Left lung (tissue), 10 donors: ENCODE data around the gene ALPP. TPM values are rescaled to one million over a fixed set of nuclear protein-coding genes. Genes with fewer than 3 reads are reported as not detected.
"Not testable (repeated sequence)": the region's sequence is repeated elsewhere in the genome, so short reads cannot be mapped to it uniquely, and the experiment has no call there.

Source experiments
- ATAC-seq: fragments of 200-7000 bp; cut with Tn5 transposase; one replicate; pipeline ENCODE4 v1.9.1; 2020; ENCODE audit warnings: moderate library complexity
- DNase-seq, 4 donors: peaks; one replicate each; pipeline ENCODE4 v3.0.0-alpha.2; 2013 to 2020
- H3K27ac ChIP-seq, 2 donors: fragments of 200-600 bp; sonication (generic) in 1 of 2; one replicate each; pipeline versions ENCODE4 v1.5.0 to v1.8.0; 2020 to 2021
- H3K27me3 ChIP-seq, 2 donors: fragments of 200-600 bp; sonication (generic) in 1 of 2; one replicate each; pipeline versions ENCODE4 v1.5.0 to v1.8.0; 2020 to 2021
- H3K36me3 ChIP-seq, 2 donors: fragments of 200-600 bp; sonication (generic) in 1 of 2; one replicate each; pipeline versions ENCODE4 v1.5.0 to v1.8.0; 2020 to 2021
- H3K4me1 ChIP-seq, 2 donors: fragments of 200-600 bp; one replicate each; pipeline ENCODE4 v1.8.0; 2021
- H3K4me3 ChIP-seq, 2 donors: fragments of 200-600 bp; sonication (generic) in 1 of 2; one replicate each; pipeline versions ENCODE4 v1.5.0 to v1.8.0; 2020 to 2021; ENCODE audit warnings: mild to moderate bottlenecking in 1 of 2
- H3K9me3 ChIP-seq, 2 donors: fragments of 200-600 bp; sonication (generic) in 1 of 2; one replicate each; pipeline versions ENCODE4 v1.5.0 to v1.8.0; 2020 to 2021
- CTCF ChIP-seq, 2 donors: fragments of 200-600 bp; sonication (generic) in 1 of 2; IDR thresholded peaks; one replicate each; pipeline versions ENCODE4 v1.5.0 to v1.8.0; 2021; ENCODE audit warnings: antibody characterized with exemption in 2 of 2
- intact Hi-C, 2 donors: fragments of 100-400 bp; cut with DNase I; formaldehyde crosslinking; loops; one replicate each; pipeline versions ENCODE4 v1.11.2 to v1.14.2; 2022
- polyA plus RNA-seq, 6 donors: library from polyadenylated mRNA; unstranded; fragments of 120-200 nt; gene quantifications; one replicate each; pipeline ENCODE4 v1.2.1, GENCODE V29; 2013; ENCODE audit not compliant: insufficient read length in 6 of 6
- total RNA-seq, 2 donors: library from RNA; stranded (reverse); fragmentation: NEBNext Ultra II Directional; extraction: Animal tissue kit (Norgen Biotek cat#: 25700); gene quantifications; one replicate each; pipeline ENCODE4 v1.2.1, GENCODE V29; 2021
- donor health status: DM: no; HTN: yes; CAD: no.
- donor health status: DM: no; HTN: no; CAD: no.

ALPP gene
- total and polyA plus RNA-seq, 8 donors, result 0.07 to 14.1 (median 0.18) TPM; not detected in 3

GRCh38 chr2:232406556-232407310 lies 28.2 kb downstream of the ALPP start, which contains the start of gene ALPG:
ALPG (plus strand) TSS chr2:232406844; CDS start chr2:232406895, 51 bp downstream.
- H3K27ac ChIP-seq, result no peak within 1 kb of the TSS
- intact Hi-C loops, result no loop called here

GRCh38 chr2:232407428-232408150 lies 29.0 kb downstream of the ALPP start:
- H3K27ac ChIP-seq, H3K9me3 ChIP-seq, H3K4me3 ChIP-seq, H3K36me3 ChIP-seq, intact Hi-C loops, ATAC-seq, H3K4me1 ChIP-seq: not testable (repeated sequence)
- peaks cover 0 to 31% of the 10 kb centered on the region in 2 donors for H3K27me3 ChIP-seq
- DNase-seq, result peak in 1 of 4 donors; percentile 80

More at GRCh38 chr2:232406556-232407310, 28.2 kb downstream of the ALPP start, which contains the start of gene ALPG:
- Histone ChIP-seq H3K36me3 (no peaks in the 10 kb centered on the region), H3K4me1 (no peaks in the 10 kb centered on the region), H3K4me3 (no peak within 1 kb of the TSS), H3K9me3 (no peaks in the 10 kb centered on the region), H3K27me3 (peaks cover 0 to 29% of the 10 kb centered on the region in 2 donors)
- ATAC-seq (peak; percentile 30), DNase-seq (no peak)
- no peak for TF ChIP-seq CTCF (IDR thresholded peaks at IDR 0.05)

GRCh38 chr2:232408269-232408668 lies 29.7 kb downstream of the ALPP start:
- intact Hi-C loops, H3K36me3 ChIP-seq, H3K4me3 ChIP-seq, H3K9me3 ChIP-seq, H3K27ac ChIP-seq, DNase-seq, H3K4me1 ChIP-seq, ATAC-seq: not testable (repeated sequence)
- peaks cover 0 to 38% of the 10 kb centered on the region in 2 donors for H3K27me3 ChIP-seq

GRCh38 chr2:232409617-232410016 lies 31.1 kb downstream of the ALPP start:
- DNase-seq, intact Hi-C loops, H3K27ac ChIP-seq, ATAC-seq, H3K36me3 ChIP-seq, H3K4me1 ChIP-seq, H3K4me3 ChIP-seq, H3K9me3 ChIP-seq: not testable (repeated sequence)
- peaks cover 0 to 52% of the 10 kb centered on the region in 2 donors for H3K27me3 ChIP-seq

GRCh38 chr2:232410238-232410900 lies 31.8 kb downstream of the ALPP start:
- intact Hi-C loops, result no loop called here
- no peak for ATAC-seq
- no peaks in the 10 kb centered on the region for H3K36me3 ChIP-seq

More at GRCh38 chr2:232410238-232410900, 31.8 kb downstream of the ALPP start:
- H3K27ac ChIP-seq, result no peak overlapping the region
- no peak overlapping the region for H3K4me3 ChIP-seq
- no peaks in the 10 kb centered on the region for H3K9me3 ChIP-seq
- no peak for TF ChIP-seq CTCF (IDR thresholded peaks at IDR 0.05)
- DNase-seq, result no peak
- H3K4me1 ChIP-seq, result no peaks in the 10 kb centered on the region
- H3K27me3 ChIP-seq, result peaks cover 0 to 59% of the 10 kb centered on the region in 2 donors
